Measurements from ENCODE around the gene COL23A1. TPM values are rescaled to one million over a fixed set of nuclear protein-coding genes. Genes with fewer than 3 reads are reported as not detected.

Gene COL23A1
- total RNA-seq, 1 experiment from 2014 or later, result not detected

DNA sequence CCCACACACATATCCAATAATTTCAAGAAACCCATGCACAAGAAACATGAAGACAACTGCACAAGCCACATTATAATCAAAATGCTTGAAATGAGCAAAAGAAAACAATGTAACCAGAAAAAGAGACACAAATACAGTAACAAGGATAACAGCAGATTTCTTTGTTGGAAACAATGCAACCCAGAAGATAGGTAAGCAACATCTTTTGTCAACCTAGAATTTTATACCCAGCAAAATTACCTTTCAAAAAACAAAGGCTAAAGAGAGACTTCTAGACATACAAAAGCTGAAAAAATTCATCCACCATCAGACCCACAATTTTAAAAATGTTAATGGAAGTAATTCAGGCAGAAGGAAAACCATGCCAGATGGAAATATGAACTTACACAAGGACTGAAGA lies 5.0 kb upstream of the COL23A1 start:
- TF ChIP-seq, protein P1, sequence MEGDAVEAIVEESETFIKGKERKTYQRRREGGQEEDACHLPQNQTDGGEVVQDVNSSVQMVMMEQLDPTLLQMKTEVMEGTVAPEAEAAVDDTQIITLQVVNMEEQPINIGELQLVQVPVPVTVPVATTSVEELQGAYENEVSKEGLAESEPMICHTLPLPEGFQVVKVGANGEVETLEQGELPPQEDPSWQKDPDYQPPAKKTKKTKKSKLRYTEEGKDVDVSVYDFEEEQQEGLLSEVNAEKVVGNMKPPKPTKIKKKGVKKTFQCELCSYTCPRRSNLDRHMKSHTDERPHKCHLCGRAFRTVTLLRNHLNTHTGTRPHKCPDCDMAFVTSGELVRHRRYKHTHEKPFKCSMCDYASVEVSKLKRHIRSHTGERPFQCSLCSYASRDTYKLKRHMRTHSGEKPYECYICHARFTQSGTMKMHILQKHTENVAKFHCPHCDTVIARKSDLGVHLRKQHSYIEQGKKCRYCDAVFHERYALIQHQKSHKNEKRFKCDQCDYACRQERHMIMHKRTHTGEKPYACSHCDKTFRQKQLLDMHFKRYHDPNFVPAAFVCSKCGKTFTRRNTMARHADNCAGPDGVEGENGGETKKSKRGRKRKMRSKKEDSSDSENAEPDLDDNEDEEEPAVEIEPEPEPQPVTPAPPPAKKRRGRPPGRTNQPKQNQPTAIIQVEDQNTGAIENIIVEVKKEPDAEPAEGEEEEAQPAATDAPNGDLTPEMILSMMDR (IDR thresholded peaks at IDR 0.05; ENCODE audit: unreplicated experiment), result no peak
- Mint-ChIP-seq H3K36me3 (ENCODE audit: insufficient read depth, unreplicated experiment) (peaks cover 6% of the 10 kb centered on the region), H3K4me3 (ENCODE audit: low read depth, unreplicated experiment) (no peak overlapping the region), H3K4me1 (ENCODE audit: low read depth, unreplicated experiment) (no peaks in the 10 kb centered on the region), H3K27me3 (ENCODE audit: unreplicated experiment) (no peaks in the 10 kb centered on the region), H3K27ac (ENCODE audit: unreplicated experiment) (no peak overlapping the region), H3K9me3 (ENCODE audit: low read depth, unreplicated experiment) (peaks cover 29% of the 10 kb centered on the region)
- no TSS peak for BruUV-seq (replicated peaks)
- intact Hi-C loops (cut with micrococcal nuclease; ENCODE audit: unreplicated experiment), result no loop called here
- no peak for DNase-seq
- CTCF ChIA-PET, result no interaction called here

GRCh38 chr5:178590924-178591423 lies 781 bp upstream of the COL23A1 start:
- Mint-ChIP-seq H3K9me3 (ENCODE audit: low read depth, unreplicated experiment) (peaks cover 23% of the 10 kb centered on the region), H3K36me3 (ENCODE audit: insufficient read depth, unreplicated experiment) (no peaks in the 10 kb centered on the region), H3K27ac (ENCODE audit: unreplicated experiment) (no peak overlapping the region), H3K4me3 (ENCODE audit: low read depth, unreplicated experiment) (no peak overlapping the region), H3K4me1 (ENCODE audit: low read depth, unreplicated experiment) (no peaks in the 10 kb centered on the region), H3K27me3 (ENCODE audit: unreplicated experiment) (peaks cover 8% of the 10 kb centered on the region)
- no peak for DNase-seq
- TF ChIP-seq, protein P1 (IDR thresholded peaks at IDR 0.05; ENCODE audit: unreplicated experiment), result no peak
- CTCF ChIA-PET, result no interaction called here
- no TSS peak for BruUV-seq (replicated peaks)
- intact Hi-C loops (cut with micrococcal nuclease; ENCODE audit: unreplicated experiment), result no loop called here

- intact Hi-C loops (cut with micrococcal nuclease; ENCODE audit: unreplicated experiment), result no loop called here
- Mint-ChIP-seq H3K9me3 (ENCODE audit: low read depth, unreplicated experiment) (peaks cover 11% of the 10 kb centered on the region), H3K36me3 (ENCODE audit: insufficient read depth, unreplicated experiment) (no peaks in the 10 kb centered on the region), H3K27me3 (ENCODE audit: unreplicated experiment) (peaks cover 8% of the 10 kb centered on the region), H3K4me1 (ENCODE audit: low read depth, unreplicated experiment) (no peaks in the 10 kb centered on the region), H3K27ac (ENCODE audit: unreplicated experiment) (no peak overlapping the region), H3K4me3 (ENCODE audit: low read depth, unreplicated experiment) (no peak overlapping the region)
- no peak for DNase-seq
- TF ChIP-seq, protein P1 (IDR thresholded peaks at IDR 0.05; ENCODE audit: unreplicated experiment), result no peak
- BruUV-seq (replicated peaks), result no TSS peak
- CTCF ChIA-PET, result interaction anchor here (0.6 kb wide), 1 partner anchor 146 kb away, joined by 3 read pairs; no protein-coding TSS in a partner anchor
Measured at GRCh38 chr5:178589180-178590140, 733 bp downstream of the COL23A1 start.

GRCh38 chr5:178588769-178589168 lies 1.4 kb downstream of the COL23A1 start:
- CTCF ChIA-PET, result interaction anchor here (0.6 kb wide), 1 partner anchor 145 kb away, joined by 3 read pairs; no protein-coding TSS in a partner anchor
- no peaks in the 10 kb centered on the region for H3K36me3 Mint-ChIP-seq (ENCODE audit: insufficient read depth, unreplicated experiment)
- peaks cover 8% of the 10 kb centered on the region for H3K27me3 Mint-ChIP-seq (ENCODE audit: unreplicated experiment)
- DNase-seq, result no peak
- no TSS peak for BruUV-seq (replicated peaks)
- intact Hi-C loops (cut with micrococcal nuclease; ENCODE audit: unreplicated experiment), result no loop called here
- H3K9me3 Mint-ChIP-seq (ENCODE audit: low read depth, unreplicated experiment), result peaks cover 4% of the 10 kb centered on the region
- TF ChIP-seq, protein P1 (IDR thresholded peaks at IDR 0.05; ENCODE audit: unreplicated experiment), result no peak
- H3K27ac Mint-ChIP-seq (ENCODE audit: unreplicated experiment), result no peak overlapping the region
- H3K4me1 Mint-ChIP-seq (ENCODE audit: low read depth, unreplicated experiment), result no peaks in the 10 kb centered on the region
- no peak overlapping the region for H3K4me3 Mint-ChIP-seq (ENCODE audit: low read depth, unreplicated experiment)
